HEK293 (cell line): ENCODE results near the gene METTL22.

Experiments used
- CTCF ChIA-PET: fragments of 350-600 bp; formaldehyde crosslinking; extraction: SDS; loops from one replicate; lab custom pipeline; 2021; ENCODE audit warnings: antibody characterized with exemption; lab: Yijun Ruan, JAX
- POLR2A ChIA-PET: fragments of 300-600 bp; formaldehyde crosslinking; extraction: SDS; loops from one replicate; lab custom pipeline; 2020; ENCODE audit warnings: antibody characterized with exemption, inconsistent platforms; lab: Yijun Ruan, JAX
- H3K27ac ChIP-seq: fragments of 200-500 bp; sonication (Bioruptor generic); 2 replicates; pipeline ENCODE4 v1.5.1; 2014; ENCODE audit warnings: low read depth, low read length, control low read depth, inconsistent platforms; ENCODE audit errors: extremely low read depth
- H3K36me3 ChIP-seq, 2 experiments: fragments of 200-500 bp in 1 of 2; sonication (Bioruptor generic) in 1 of 2; 1 replicate in 1 of 2; 2 replicates in 1 of 2; pipeline ENCODE4 v1.5.1; 2014 to 2017; ENCODE audit warnings: inconsistent platforms in 2 of 2, low read length in 2 of 2; ENCODE audit not compliant: control insufficient read depth in 2 of 2, insufficient read depth in 1 of 2
- H3K4me1 ChIP-seq: fragments of 200-500 bp; sonication (Bioruptor generic); 2 replicates; pipeline ENCODE4 v1.5.1; 2014; ENCODE audit warnings: mild to moderate bottlenecking, low read length, inconsistent platforms; ENCODE audit not compliant: control insufficient read depth, insufficient read depth
- H3K4me3 ChIP-seq: 2 replicates; pipeline ENCODE4 v1.5.1; 2011; ENCODE audit warnings: low read depth, mild to moderate bottlenecking, control low read depth, low read length, moderate library complexity
- H3K9me3 ChIP-seq: fragments of 200-500 bp; sonication (Bioruptor generic); 2 replicates; pipeline ENCODE4 v1.5.1; 2014; ENCODE audit warnings: low read depth, low read length, inconsistent platforms; ENCODE audit not compliant: control insufficient read depth, insufficient read depth
- BCL11B ChIP-seq: fragments of 450-650 bp; formaldehyde crosslinking; IDR thresholded peaks from 2 replicates; pipeline ENCODE4 v1.5.1; 2016; ENCODE audit warnings: low read depth, missing biosample characterization, missing genetic modification characterization
- BCL6B ChIP-seq: fragments of 450-650 bp; formaldehyde crosslinking; IDR thresholded peaks from 2 replicates; pipeline ENCODE4 v1.5.1; 2017; ENCODE audit warnings: missing biosample characterization, missing genetic modification characterization
- ELK4 ChIP-seq: IDR thresholded peaks from 2 replicates; pipeline ENCODE4 v1.6.1; 2011; ENCODE audit warnings: mild to moderate bottlenecking, low read depth, low read length, borderline replicate concordance
- GLIS1 ChIP-seq: fragments of 450-650 bp; formaldehyde crosslinking; IDR thresholded peaks from 2 replicates; pipeline ENCODE4 v1.5.1; 2016; ENCODE audit warnings: missing biosample characterization, missing genetic modification characterization
- KLF1 ChIP-seq: fragments of 450-650 bp; formaldehyde crosslinking; IDR thresholded peaks from 2 replicates; pipeline ENCODE4 v1.5.1; 2016; ENCODE audit warnings: missing biosample characterization, missing genetic modification characterization
- OVOL3 ChIP-seq: fragments of 450-650 bp; formaldehyde crosslinking; IDR thresholded peaks from 2 replicates; pipeline ENCODE4 v1.5.1; 2016; ENCODE audit warnings: missing biosample characterization, missing genetic modification characterization
- PRDM1 ChIP-seq: fragments of 450-650 bp; formaldehyde crosslinking; IDR thresholded peaks from 2 replicates; pipeline ENCODE4; 2016; ENCODE audit warnings: missing biosample characterization, missing genetic modification characterization
- YY2 ChIP-seq: fragments of 450-650 bp; formaldehyde crosslinking; IDR thresholded peaks from 2 replicates; pipeline ENCODE4 v1.5.1; 2016; ENCODE audit warnings: missing biosample characterization, missing genetic modification characterization
- ZBTB17 ChIP-seq: fragments of 450-650 bp; formaldehyde crosslinking; IDR thresholded peaks from 2 replicates; pipeline ENCODE4 v1.5.1; 2016; ENCODE audit warnings: missing biosample characterization, missing genetic modification characterization
- ZFP41 ChIP-seq: fragments of 450-650 bp; formaldehyde crosslinking; IDR thresholded peaks from 2 replicates; pipeline ENCODE4 v1.5.1; 2016; ENCODE audit warnings: missing biosample characterization, missing genetic modification characterization, borderline replicate concordance
- ZNF155 ChIP-seq: fragments of 450-650 bp; formaldehyde crosslinking; IDR thresholded peaks from 2 replicates; pipeline ENCODE4 v1.5.1; 2016; ENCODE audit warnings: missing biosample characterization, missing genetic modification characterization
- ZNF157 ChIP-seq: fragments of 450-650 bp; formaldehyde crosslinking; IDR thresholded peaks from 2 replicates; pipeline ENCODE4 v1.5.1; 2016; ENCODE audit warnings: missing biosample characterization, missing genetic modification characterization
- ZNF19 ChIP-seq: fragments of 450-650 bp; formaldehyde crosslinking; IDR thresholded peaks from 2 replicates; pipeline ENCODE4; 2016; ENCODE audit warnings: missing biosample characterization, missing genetic modification characterization, low read depth
- ZNF23 ChIP-seq: fragments of 450-650 bp; formaldehyde crosslinking; IDR thresholded peaks from 2 replicates; pipeline ENCODE4 v1.5.1; 2016; ENCODE audit warnings: missing biosample characterization, missing genetic modification characterization, borderline replicate concordance
- ZNF280D ChIP-seq: fragments of 450-650 bp; formaldehyde crosslinking; IDR thresholded peaks from 2 replicates; pipeline ENCODE4 v1.5.1; 2016; ENCODE audit warnings: missing biosample characterization, missing genetic modification characterization
- ZNF394 ChIP-seq: fragments of 450-650 bp; formaldehyde crosslinking; IDR thresholded peaks from 2 replicates; pipeline ENCODE4 v1.5.1; 2016; ENCODE audit warnings: missing biosample characterization, missing genetic modification characterization, mild to moderate bottlenecking, moderate library complexity, borderline replicate concordance
- ZNF518A ChIP-seq: fragments of 450-650 bp; formaldehyde crosslinking; conservative IDR thresholded peaks from 2 replicates; pipeline ENCODE4 v1.5.1; 2016; ENCODE audit warnings: low read depth, missing biosample characterization, missing genetic modification characterization
- ZNF560 ChIP-seq: fragments of 450-650 bp; formaldehyde crosslinking; IDR thresholded peaks from 2 replicates; pipeline ENCODE4 v1.5.1; 2017; ENCODE audit warnings: missing biosample characterization, missing genetic modification characterization, borderline replicate concordance
- ZNF585B ChIP-seq: fragments of 450-650 bp; formaldehyde crosslinking; IDR thresholded peaks from 2 replicates; pipeline ENCODE4 v1.5.1; 2016; ENCODE audit warnings: missing biosample characterization, missing genetic modification characterization
- ZNF639 ChIP-seq: fragments of 450-650 bp; formaldehyde crosslinking; IDR thresholded peaks from 2 replicates; pipeline ENCODE4 v1.5.1; 2016; ENCODE audit warnings: missing biosample characterization, missing genetic modification characterization
- ZNF677 ChIP-seq: fragments of 450-650 bp; IDR thresholded peaks from 2 replicates; pipeline ENCODE4 v1.5.0; 2018; ENCODE audit warnings: missing biosample characterization, mild to moderate bottlenecking, missing genetic modification characterization, moderate library complexity
- ZNF701 ChIP-seq: fragments of 450-650 bp; formaldehyde crosslinking; IDR thresholded peaks from 2 replicates; pipeline ENCODE4 v1.5.1; 2016; ENCODE audit warnings: missing biosample characterization, missing genetic modification characterization
- ZNF785 ChIP-seq: fragments of 450-650 bp; formaldehyde crosslinking; IDR thresholded peaks from 2 replicates; pipeline ENCODE4 v1.5.1; 2016; ENCODE audit warnings: missing biosample characterization, missing genetic modification characterization
- ZSCAN23 ChIP-seq: fragments of 450-650 bp; formaldehyde crosslinking; IDR thresholded peaks from 2 replicates; pipeline ENCODE4 v1.5.1; 2016; ENCODE audit warnings: missing biosample characterization, missing genetic modification characterization

The METTL22 gene

GRCh38 chr16:8579559-8579958 lies 41.9 kb upstream of the METTL22 start:
- Histone ChIP-seq H3K9me3 (no peaks in the 10 kb centered on the region), H3K4me3 (no peak overlapping the region), H3K36me3 (no peaks in the 10 kb centered on the region)
- CTCF ChIA-PET, result interaction anchor here (1.0 kb wide), 1 partner anchor 10 kb away, joined by 3 read pairs; no protein-coding TSS in a partner anchor
- no peak for TF ChIP-seq YY2
- no peak for TF ChIP-seq ZNF155 (tag by site-specific recombination)
- TF ChIP-seq OVOL3 (tag by site-specific recombination), result no peak
- no peak for TF ChIP-seq BCL6B (tag by site-specific recombination)
- TF ChIP-seq ZNF23, result no peak
- TF ChIP-seq ZNF280D (tag by site-specific recombination), result no peak
- no peak for TF ChIP-seq ZNF585B (tag by site-specific recombination)
- no peak for TF ChIP-seq ZNF560 (tag by site-specific recombination)
- no peak for TF ChIP-seq ZNF19 (tag by site-specific recombination)
- no peak for TF ChIP-seq ZFP41
- TF ChIP-seq GLIS1, result no peak
- no peak for TF ChIP-seq BCL11B (tag by site-specific recombination)
- TF ChIP-seq KLF1, result no peak
- no peak for TF ChIP-seq PRDM1 (tag by site-specific recombination)
- no peak for TF ChIP-seq ZNF701 (tag by site-specific recombination)
- TF ChIP-seq, all 188 proteins: peak for 0
- Histone ChIP-seq H3K4me1 (no peaks in the 10 kb centered on the region), H3K27ac (no peak overlapping the region)
- POLR2A ChIA-PET, result no interaction called here

- H3K36me3 ChIP-seq, result no peaks in the 10 kb centered on the region
- no peaks in the 10 kb centered on the region for H3K4me1 ChIP-seq
- no peak overlapping the region for H3K4me3 ChIP-seq
- POLR2A ChIA-PET, result no interaction called here
- CTCF ChIA-PET, result interaction anchor here (1.0 to 1.6 kb wide), 2 partner anchors 16 to 70 kb away, joined by 3 to 4 read pairs; no protein-coding TSS in a partner anchor
- H3K9me3 ChIP-seq, result no peaks in the 10 kb centered on the region
- H3K27ac ChIP-seq, result no peak overlapping the region
- TF ChIP-seq ZNF157 (tag by site-specific recombination) (no peak), ZBTB17 (tag by site-specific recombination) (no peak), ZNF394 (tag by site-specific recombination) (no peak), ELK4 (no peak), ZNF677 (tag by site-specific recombination) (no peak), ZNF785 (tag by site-specific recombination) (no peak), ZNF518A (no peak), PRDM1 (tag by site-specific recombination) (no peak), ZSCAN23 (tag by site-specific recombination) (no peak), ZNF639 (no peak)
These were observed 39.5 kb upstream of the METTL22 start for GRCh38 chr16:8581831-8582580.
